ENCODE data around the gene ADCY5.

DNA sequence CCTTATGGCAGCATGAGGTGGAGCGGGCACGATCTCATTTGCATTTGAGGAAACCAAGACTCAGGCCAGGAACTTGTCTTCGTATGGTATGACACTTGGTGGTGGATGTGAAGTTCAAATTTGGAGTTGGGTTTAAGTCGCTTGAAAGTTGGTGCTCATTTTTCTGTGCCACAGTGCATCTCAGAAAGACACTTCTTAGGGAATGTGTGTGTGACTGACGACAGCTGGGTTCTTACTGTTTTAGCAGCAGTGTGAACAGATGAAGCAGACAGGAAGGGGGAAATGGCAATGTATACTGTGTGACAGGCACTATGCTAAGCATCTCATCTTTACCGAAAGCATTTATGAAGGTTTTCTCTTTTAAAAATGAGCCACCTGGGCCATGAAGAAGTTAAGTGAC is 171.8 kb downstream of the ADCY5 start:
- TF ChIP-seq CTCF (IDR thresholded peaks at IDR 0.05; ENCODE audit: low read depth, low read length, missing input control) (no peak), GABPA (IDR thresholded peaks at IDR 0.05 in 1 of 2, conservative IDR thresholded peaks at IDR 0.05 in 1 of 2) (no peak)

Data from liver (tissue), 3 donors.